DMS153 (cell line): ENCODE measurements around the gene CNR1.
"Not testable (repeated sequence)": the region's sequence is repeated elsewhere in the genome, so short reads cannot be mapped to it uniquely, and the experiment has no call there.

Experiments
- DNase-seq: peaks from one replicate; lab custom pipeline; 2025; lab: John Stamatoyannopoulos, UW

Gene CNR1

GRCh38 chr6:88165844-88166492, at the start of gene CNR1:
CNR1 (minus strand) TSS chr6:88166347; CDS start chr6:88145274, 21,073 bp downstream.
- no peak for DNase-seq

DNA sequence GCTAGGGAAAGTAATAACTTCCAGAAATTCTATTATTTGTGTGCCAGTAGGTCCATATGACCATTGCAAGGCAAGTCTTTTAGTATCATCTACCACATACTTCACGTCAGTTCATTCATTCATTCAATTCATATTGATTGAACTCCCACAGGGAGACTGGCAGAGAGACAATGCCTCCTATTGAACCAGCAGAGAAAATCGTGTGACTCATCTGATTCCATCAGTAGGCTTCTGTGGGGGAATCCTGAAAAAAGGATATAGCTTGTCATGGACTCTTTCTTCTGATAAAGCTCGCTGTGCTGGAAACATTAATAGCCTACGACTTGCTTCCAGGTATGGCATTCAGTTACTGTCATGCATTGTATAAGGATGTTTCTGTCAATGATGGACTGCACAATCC, 45.3 kb upstream of the CNR1 start:
- DNase-seq, result no peak

- DNase-seq, result no peak
Measured at GRCh38 chr6:88209301-88209700, 43.2 kb upstream of the CNR1 start.

DNA sequence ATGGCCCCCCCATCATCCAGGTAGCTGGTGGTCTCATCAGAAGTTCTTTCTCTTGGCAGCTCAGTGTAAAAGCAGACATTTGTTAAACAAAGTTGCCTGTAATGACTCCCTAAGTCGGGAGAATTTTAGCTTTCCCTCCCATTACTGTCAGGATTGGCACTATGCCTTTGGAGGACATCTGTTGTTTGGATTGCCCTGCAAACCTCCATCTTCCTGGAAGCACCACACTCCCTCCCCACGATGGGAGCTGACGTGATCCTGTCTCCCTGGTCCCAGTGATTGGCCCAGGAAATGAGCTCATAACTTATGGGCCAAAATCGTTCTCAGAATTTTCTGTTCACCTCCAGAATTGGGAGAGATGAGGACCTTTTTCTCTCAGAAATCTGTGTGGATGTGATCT, 42.6 kb upstream of the CNR1 start:
- no peak for DNase-seq

GRCh38 chr6:88201734-88202133, 35.6 kb upstream of the CNR1 start:
- not testable (repeated sequence) for DNase-seq

DNA sequence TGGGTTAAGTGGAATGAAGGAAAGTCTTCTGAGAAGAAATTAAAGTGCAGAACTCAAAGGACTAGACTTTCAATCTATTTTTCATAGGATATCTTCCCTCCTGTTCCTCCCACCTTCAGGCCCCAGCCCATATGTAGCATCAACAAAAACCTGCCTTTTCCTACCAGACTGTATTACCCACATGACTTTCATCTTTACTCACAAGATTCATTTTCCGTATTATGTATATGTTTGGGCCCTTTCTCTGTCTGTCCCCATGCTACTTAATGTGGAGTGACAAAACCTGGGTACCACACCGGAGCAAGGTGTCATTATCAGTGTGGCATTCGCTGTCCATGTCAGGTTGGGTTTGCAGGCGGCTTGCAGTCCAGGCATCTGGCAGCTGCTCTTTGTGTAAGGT, 18.8 kb upstream of the CNR1 start:
- no peak for DNase-seq

DNA sequence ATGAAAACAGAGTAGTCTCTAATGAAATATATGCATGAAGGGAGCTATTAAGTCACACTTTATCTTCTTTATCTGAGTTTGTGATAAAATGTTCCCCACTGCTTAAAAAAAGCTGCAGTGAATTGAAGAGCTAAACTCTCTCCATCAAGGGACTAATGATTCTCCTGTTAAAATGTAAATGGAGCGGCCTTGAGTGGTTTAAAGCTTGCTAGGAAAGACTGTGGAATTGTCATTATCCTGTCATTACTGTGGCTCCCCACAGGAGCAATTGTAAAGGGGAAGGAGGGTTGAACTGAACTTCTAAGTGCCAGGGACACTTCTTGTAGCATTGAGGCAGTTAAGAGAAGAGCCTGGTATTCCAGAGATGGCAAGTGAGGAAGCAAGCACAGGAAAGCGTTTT, 17.3 kb upstream of the CNR1 start:
- DNase-seq, result no peak

GRCh38 chr6:88179692-88180091, 13.5 kb upstream of the CNR1 start:
- DNase-seq, result no peak

GRCh38 chr6:88177961-88178464, 11.9 kb upstream of the CNR1 start:
- DNase-seq, result no peak

DNA sequence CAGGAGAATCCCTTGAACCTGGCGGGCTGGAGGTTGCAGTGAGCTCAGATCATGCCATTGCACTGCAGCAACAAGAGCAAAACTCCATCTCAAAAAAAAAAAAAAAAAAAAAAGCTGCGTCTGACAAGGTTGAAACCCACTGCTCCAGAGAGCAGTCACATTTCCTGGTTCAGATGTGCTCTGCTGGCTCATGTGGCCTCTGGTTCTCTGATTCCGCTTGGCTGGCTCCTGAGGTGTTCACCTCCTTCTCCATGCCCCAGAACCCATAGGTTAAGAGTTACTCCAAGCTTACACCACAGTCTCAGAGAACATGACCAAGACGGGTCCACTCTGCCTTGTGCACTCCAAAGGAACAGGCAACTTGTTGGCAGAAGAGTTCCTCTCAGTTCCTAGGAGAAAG, 8.8 kb upstream of the CNR1 start:
- DNase-seq, result no peak

GRCh38 chr6:88171312-88171711, 5.2 kb upstream of the CNR1 start:
- no peak for DNase-seq

DNA sequence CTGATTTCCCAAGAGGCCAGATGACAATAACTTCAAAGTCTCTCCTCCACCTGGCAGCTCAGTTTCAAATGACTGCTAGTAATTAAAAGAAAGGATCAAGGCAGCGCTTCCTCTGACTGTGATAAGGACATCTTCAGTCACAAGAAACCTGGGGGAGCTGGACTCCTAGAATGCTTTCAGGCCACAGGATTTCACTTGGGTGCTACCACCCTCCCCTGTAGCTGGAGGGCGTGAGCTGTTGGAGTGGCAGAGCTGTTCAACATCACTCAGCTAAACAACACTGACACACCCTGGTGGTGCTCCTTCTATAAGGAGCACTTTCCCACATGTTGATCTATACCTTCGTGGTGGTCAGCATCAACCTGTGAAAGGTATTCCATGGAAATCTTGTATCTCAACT, 2.2 kb upstream of the CNR1 start:
- no peak for DNase-seq

DNA sequence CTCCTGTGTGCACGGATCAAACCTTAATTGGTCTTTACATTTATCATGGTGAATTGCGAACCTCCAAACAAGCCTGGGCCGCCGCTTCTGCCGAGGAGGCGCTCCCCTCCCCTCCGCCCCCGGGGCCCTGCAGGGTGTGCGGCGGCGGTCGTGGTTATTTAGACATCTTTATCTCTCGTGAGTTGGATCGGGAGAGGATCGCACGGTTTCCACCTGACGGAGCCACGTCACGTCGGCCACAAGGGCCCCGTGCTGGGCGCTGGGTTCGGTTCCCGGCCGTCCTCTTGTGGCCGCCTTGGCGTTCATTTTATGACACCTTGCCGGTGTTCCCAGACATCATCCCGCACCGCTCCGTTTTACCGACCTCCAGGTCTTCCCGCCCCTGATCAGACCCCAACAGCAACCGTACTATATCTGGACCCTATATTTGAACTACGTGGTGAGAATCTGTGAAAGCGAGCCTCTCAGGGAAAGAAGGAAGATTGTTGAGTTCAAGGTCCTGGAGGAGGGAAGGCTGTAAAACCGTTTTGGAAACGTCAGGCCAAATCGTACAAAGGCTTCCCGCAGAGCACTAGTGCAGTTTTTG, 1.3 kb upstream of the CNR1 start:
- no peak for DNase-seq

GRCh38 chr6:88166493-88167351, 575 bp upstream of the CNR1 start:
- DNase-seq, result no peak

DNA sequence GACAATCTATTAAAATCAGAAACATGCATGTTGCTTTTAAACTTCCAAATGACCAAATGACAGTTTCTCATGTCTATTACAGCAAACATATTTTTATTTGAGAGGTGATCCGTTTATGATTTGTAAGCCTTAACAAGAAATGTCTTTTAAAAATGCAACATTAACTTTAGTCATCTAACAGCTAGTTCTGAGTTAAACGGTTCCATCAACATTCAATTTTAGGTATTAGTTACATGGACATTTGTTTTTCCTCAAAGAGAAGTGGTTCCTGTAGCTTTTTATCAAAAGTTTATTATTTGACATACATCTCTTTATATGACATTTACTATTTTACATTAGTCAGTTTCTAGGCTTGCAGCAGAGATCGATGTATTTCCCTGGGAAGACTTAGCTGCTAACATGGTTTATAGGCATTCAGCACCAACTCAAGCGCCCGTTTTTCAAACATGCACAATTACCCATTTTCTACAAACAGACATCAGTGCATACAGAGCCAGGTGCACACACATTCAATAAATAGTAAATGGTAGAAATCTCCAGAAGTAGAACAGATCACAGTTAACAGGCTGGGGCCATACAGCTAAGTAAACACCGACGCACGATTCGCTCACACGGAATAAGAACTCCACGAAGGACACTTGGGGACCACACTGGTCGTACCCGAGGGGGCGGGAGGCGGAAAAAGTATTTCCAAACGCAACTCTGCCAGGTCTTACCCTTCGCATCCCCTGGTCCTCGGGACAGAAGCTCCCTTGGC, 882 bp downstream of the CNR1 start:
- no peak for DNase-seq

DNA sequence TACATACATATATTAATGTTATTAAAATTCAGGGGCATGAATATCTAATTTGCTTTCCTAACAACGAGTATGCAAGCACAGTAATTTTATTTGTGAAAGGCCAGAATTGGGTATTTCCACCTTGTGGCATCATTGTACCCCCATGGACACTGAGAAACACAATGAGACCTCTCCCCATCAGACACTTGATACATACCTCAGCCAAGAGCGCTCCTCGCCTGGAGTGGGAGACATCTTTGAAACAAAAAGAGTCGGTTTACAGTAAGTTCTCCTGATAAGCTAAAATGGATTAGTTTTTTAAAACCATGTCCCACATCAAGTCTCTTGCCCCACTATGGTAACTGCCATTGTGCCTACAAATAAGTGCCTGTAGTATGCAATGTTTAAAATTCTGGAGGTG, 2.1 kb downstream of the CNR1 start:
- DNase-seq, result no peak

DNA sequence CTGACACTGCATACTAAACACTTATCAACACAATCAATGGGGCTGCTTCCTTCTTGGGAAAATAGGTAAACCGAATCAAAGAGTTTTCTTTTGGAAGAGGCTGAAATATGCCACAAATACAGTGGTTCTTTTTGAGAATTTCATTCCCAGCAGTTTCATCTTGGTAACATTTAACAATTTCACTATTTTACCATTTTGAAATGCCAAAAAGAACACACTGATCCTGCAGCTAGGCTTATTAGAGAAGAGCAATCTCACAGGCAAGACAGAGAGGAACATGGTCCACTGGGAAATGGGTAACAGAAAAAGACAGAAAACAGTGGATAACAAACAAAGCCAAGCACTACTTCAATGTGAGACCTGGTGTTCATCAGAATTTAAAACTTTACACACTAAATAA, 2.5 kb downstream of the CNR1 start:
- no peak for DNase-seq

DNA sequence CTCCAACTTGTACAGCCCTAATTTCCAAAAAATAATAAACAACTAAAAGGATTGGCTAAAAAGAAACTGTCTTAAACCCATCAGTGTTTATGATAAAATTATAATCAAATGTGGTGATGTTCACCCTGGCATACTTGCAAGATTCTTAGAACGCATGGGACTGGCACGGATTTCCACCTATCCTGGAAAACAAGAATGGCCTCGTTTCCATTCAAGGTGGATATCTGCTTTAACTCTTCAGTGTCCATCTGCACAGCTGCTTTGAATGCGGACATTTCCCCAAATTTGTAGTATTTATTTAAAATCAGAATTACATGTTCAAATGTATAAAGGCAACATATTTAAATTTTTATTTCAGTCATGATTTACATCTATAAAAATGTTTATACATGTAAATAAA, 4.2 kb downstream of the CNR1 start:
- no peak for DNase-seq

DNA sequence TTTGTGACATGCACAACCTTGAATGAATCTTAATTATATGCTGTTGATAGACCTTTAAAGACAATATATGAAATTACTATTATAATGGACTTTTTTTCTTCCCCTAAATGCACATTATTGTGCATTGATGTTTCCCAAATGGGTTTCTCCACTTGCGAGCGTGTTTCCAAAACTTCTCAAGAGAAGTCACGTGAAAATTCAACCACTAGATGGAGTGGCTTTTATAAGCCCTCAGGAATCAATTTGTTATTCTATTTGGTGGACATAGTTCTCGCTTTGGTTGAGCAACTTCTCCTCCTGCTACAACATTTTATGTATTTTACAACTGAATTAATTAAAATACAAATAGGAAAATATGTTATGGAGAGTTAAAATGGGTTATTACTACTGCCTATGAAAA, 9.0 kb downstream of the CNR1 start:
- DNase-seq, result no peak

DNA sequence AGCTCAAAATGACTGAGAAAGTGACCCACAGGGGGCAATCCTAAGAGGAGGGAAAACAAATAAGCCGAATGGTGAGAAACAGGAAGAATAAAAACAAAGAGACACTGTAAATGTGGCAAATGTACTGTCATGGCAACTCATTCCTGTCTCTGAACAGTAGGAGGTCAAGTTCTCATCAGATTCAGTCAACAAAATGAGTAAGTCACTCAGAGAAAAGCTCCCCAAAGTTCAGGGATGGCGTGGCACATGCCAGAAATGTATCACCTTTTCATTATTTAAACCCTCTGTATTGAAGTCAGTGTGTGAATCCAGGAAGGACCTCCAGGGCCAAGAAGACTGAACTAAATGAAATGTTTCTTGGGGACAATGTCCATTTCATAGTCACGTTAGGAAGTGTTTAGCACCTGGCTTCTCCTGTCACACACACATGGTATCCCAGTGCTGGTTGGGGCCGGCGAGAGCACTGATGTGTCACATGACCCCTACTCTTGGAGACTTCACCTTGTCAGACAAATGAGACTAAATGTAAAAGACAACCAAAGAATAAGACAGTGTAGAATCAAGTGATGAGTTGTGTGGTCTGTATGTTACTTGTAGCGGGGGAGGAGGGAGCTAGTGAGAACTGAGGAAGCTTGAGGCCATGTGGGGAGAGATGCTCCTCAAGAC, 20.7 kb downstream of the CNR1 start:
- no peak for DNase-seq

DNA sequence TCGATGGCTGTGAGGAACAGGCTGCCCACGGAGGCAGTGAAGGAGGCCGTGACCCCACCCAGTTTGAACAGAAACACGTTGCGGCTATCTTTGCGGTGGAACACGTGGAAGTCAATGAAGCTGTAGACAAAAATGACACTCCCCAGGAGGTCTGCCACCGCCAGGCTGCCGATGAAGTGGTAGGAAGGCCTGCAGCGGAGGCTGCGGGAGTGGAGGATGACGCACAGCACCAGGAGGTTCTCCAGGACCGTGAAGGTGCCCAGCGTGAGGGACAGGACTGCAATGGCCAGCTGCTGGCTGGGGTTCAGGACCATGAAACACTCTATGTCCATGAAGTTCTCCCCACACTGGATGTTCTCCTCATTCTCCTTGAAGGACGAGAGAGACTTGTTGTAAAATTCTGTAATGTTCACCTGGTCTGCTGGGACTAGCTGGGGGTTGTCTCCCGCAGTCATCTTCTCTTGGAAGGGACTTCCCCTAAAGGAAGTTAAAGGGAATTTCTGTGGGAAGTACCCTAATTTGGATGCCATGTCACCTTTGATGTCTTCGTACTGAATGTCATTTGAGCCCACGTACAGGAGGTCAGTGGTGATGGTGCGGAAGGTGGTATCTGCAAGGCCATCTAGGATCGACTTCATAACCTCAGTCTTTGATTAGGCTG, 21.4 kb downstream of the CNR1 start:
- no peak for DNase-seq
